Stimulated activated CD8-positive, alpha-beta memory T cell treated with anti-CD3 and anti-CD28 coated beads, Interleukin-4, amount 100 ng/mL, for 48 hours (primary cell): Measurements from ENCODE around the gene YWHAQ.

ENCODE experiments used
- DNase-seq: peaks from one replicate; pipeline ENCODE4 v3.0.0-alpha.2; 2020

The YWHAQ gene

DNA sequence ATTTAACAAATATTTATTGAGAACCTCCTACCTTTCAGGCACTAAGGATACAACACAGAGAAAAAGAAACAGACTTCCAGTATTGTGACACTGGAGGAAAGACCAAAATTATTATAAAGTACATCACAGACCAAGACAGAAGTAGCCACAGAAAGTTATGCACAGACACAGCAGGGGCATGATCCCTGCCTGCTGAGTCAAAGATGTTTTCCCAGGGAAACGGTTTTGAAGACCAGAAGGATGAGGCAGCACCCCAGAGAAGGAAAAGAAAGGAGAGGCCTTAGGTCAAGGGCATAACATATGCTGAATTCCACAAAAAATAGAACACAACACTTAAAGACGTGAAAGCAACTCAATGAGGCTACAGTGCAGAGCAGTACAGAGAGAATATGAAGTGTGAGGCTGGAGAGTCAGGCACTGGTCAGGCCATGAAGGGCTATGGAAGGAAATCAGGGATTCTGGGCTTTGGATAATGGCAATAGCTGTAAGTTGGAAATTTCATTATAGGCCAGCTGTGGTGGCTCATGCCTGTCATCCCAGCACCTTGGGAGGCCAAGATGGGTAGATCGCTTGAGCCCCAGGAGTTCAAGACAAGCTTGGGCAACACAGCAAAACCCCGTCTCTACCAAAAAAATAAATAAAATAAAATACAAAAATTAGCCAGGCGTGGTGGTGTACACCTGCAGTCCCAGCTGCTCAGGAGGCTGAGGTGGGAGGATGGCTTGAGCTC is 83.4 kb downstream of the YWHAQ start:
- DNase-seq, result no peak

DNA sequence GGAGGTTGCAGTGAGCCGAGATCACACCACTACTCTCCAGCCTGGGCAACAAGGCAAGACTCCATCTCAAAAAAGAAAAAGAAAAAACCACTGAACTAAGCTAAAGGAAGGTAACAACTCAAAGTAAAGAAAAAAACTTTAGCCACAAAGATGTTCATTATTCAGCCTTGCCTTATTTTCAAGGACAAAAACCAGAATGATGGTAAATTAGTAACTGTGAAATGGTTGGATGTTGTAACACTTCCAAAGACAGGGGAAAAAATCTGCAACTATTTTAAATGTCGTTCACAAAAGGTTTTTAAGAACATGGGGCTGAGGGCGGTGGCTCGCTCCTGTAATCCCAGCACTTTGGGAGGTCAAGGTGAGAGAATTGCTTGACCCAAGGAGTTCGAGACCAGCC is 85.3 kb downstream of the YWHAQ start:
- DNase-seq, result no peak

DNA sequence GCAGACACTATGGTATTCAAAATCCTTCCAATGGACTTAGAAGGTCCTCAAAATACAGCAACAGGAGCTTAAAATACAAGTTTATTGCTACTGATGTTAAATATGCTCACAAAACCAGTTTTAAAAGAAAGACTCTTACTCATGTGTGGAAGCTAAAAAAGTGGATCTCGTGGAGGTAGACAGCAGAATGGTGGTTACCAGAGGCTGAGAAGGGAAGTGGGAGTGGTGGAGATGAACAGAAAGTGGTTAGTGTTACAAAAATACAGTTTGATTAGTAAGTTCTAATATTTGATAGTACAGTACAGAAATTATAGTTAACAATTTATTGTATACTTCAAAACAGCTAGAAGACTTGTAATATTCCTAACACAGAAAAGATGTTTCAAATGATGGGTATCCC is 87.2 kb downstream of the YWHAQ start:
- no peak for DNase-seq

DNA sequence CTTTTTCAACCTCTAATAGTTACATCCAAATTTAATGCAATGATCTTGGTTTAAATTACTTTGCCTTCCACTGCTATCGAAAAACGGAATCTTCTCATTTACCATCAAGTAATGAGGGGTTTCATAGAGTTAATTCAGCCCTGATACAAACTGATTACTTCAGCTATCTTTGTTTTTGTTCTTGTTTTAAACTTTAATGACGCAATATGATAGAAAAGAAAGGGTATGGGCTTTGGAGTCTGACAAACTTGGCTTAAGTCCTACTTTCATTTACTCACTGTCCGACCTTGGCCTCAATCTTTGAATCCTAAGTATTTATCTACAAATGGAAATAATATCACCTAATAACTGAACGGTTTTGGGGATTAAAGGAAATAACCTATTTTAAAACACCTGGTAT is 91.3 kb downstream of the YWHAQ start:
- no peak for DNase-seq

DNA sequence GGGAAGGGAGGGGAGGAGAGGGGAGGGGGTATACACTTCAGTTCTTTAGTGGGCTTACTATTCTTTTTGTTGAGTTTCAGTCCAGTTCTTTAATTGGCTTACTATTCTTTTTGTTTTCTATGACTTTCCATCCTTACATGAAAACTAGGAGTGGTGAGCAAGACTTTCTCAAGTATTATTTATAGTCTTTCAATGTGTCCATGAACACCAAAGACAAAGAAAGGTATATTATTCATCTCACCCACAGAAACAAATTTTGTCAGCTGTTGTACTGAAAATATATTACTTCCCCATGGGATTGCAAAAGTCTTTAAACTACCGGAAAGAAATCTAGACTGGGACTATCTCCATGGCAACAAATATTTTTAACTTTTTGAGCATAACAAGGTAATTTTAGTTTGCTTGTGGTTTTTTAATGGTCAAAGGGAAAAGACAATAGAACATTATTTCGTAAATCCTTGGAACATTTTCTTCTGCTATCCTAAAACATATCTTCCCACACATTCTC is 92.7 kb downstream of the YWHAQ start:
- DNase-seq, result no peak

DNA sequence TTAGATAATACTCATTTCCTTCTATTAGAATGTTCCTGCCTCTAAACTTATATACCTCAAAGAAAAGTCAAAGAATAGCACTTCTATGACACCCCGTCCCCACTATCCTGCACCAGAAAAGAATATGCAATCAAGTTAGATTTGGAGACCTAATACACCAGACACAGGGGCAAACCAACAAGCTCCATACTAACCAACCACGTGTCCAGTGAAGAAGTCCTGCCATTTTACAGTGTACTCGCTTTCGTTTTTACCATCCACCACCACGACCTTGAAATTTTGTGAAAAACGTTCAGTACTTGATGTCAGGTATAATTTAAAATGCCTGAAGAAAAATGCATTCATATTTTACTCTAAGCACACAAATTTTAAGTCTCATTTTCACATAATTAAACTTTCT is 94.3 kb downstream of the YWHAQ start:
- DNase-seq, result no peak

DNA sequence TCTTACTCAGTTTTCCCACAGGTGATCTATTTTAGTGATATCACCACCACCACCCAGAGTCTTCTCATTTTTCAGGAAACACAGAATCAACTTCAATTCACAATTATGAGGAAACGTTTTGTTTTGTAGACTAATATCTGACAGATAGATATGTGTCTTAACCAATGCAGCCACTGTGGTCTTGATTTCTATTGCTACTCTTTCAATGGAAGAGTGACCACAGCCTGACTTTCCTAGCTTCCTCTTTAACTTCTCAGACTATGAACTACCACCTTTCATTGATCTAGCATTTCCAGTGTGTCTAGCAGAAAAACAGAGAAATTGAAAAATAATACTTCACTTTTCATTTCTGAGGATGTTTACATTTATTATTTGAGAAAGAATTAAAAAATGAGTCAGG is 95.6 kb downstream of the YWHAQ start:
- no peak for DNase-seq
